ENCODE data around the gene TRIM61.

GRCh38 chr4:165010991-165011390, 33.5 kb upstream of the TRIM61 start:
- TF ChIP-seq CTCF (IDR thresholded peaks at IDR 0.05; ENCODE audit: low read length) (no peak), EZH2phosphoT487 (IDR thresholded peaks at IDR 0.05; ENCODE audit: low read length) (no peak)
